ENCODE measurements around the gene ZNF618.

ZNF618 gene

GRCh38 chr9:114090798-114091197, 214.7 kb downstream of the ZNF618 start:
- in situ Hi-C loops (cut with HindIII; ENCODE audit: low pct_ligation_motif_present, low sequenced_read_pairs): no loop called here
- H3K27me3 ChIP-seq (replicated peaks): no peaks in the 10 kb centered on the region

GRCh38 chr9:114091711-114092110, 215.6 kb downstream of the ZNF618 start:
- in situ Hi-C loops (cut with HindIII; ENCODE audit: low pct_ligation_motif_present, low sequenced_read_pairs): no loop called here

More at GRCh38 chr9:114090798-114091197, 214.7 kb downstream of the ZNF618 start:
- H3K4me3 ChIP-seq (ENCODE audit: low read depth, low read length): no peak overlapping the region
- DNase-seq: no peak
- H3K27ac ChIP-seq: no peak overlapping the region
- H3K36me3 ChIP-seq (replicated peaks): no peaks in the 10 kb centered on the region
- TF ChIP-seq CTCF (IDR thresholded peaks at IDR 0.05; ENCODE audit: low read depth, low read length, missing control alignments): no peak

GRCh38 chr9:114092336-114092735, 216.2 kb downstream of the ZNF618 start:
- Histone ChIP-seq H3K4me3 (ENCODE audit: low read depth, low read length) (no peak overlapping the region), H3K27ac (no peak overlapping the region), H3K27me3 (replicated peaks) (no peaks in the 10 kb centered on the region), H3K36me3 (replicated peaks) (no peaks in the 10 kb centered on the region)
- in situ Hi-C loops (cut with HindIII; ENCODE audit: low pct_ligation_motif_present, low sequenced_read_pairs): no loop called here
- TF ChIP-seq CTCF (IDR thresholded peaks at IDR 0.05; ENCODE audit: low read depth, low read length, missing control alignments): no peak
- no peak for DNase-seq

More at GRCh38 chr9:114091711-114092110, 215.6 kb downstream of the ZNF618 start:
- Histone ChIP-seq H3K27me3 (replicated peaks) (no peaks in the 10 kb centered on the region), H3K4me3 (ENCODE audit: low read depth, low read length) (no peak overlapping the region), H3K36me3 (replicated peaks) (no peaks in the 10 kb centered on the region), H3K27ac (no peak overlapping the region)
- TF ChIP-seq CTCF (IDR thresholded peaks at IDR 0.05; ENCODE audit: low read depth, low read length, missing control alignments): no peak
- no peak for DNase-seq

- DNase-seq: no peak
- TF ChIP-seq CTCF (IDR thresholded peaks at IDR 0.05; ENCODE audit: low read depth, low read length, missing control alignments): no peak
- in situ Hi-C loops (cut with HindIII; ENCODE audit: low pct_ligation_motif_present, low sequenced_read_pairs): no loop called here
- peaks cover 3% of the 10 kb centered on the region for H3K27me3 ChIP-seq (replicated peaks)
- H3K27ac ChIP-seq: no peak overlapping the region
- H3K36me3 ChIP-seq (replicated peaks): no peaks in the 10 kb centered on the region
- no peak overlapping the region for H3K4me3 ChIP-seq (ENCODE audit: low read depth, low read length)
These were observed 216.9 kb downstream of the ZNF618 start for GRCh38 chr9:114093031-114093471.

- no peak for TF ChIP-seq CTCF (IDR thresholded peaks at IDR 0.05; ENCODE audit: low read depth, low read length, missing control alignments)
- in situ Hi-C loops (cut with HindIII; ENCODE audit: low pct_ligation_motif_present, low sequenced_read_pairs): no loop called here
- no peaks in the 10 kb centered on the region for H3K36me3 ChIP-seq (replicated peaks)
- H3K4me3 ChIP-seq (ENCODE audit: low read depth, low read length): no peak overlapping the region
- no peak for DNase-seq
- no peak overlapping the region for H3K27ac ChIP-seq
- peaks cover 5% of the 10 kb centered on the region for H3K27me3 ChIP-seq (replicated peaks)
These were observed 217.8 kb downstream of the ZNF618 start for GRCh38 chr9:114093761-114094505.

GRCh38 chr9:114094971-114095370, 218.9 kb downstream of the ZNF618 start:
- in situ Hi-C loops (cut with HindIII; ENCODE audit: low pct_ligation_motif_present, low sequenced_read_pairs): no loop called here
- no peak overlapping the region for H3K27ac ChIP-seq
- H3K36me3 ChIP-seq (replicated peaks): no peaks in the 10 kb centered on the region
- peaks cover 12% of the 10 kb centered on the region for H3K27me3 ChIP-seq (replicated peaks)
- DNase-seq: no peak
- H3K4me3 ChIP-seq (ENCODE audit: low read depth, low read length): no peak overlapping the region
- TF ChIP-seq CTCF (IDR thresholded peaks at IDR 0.05; ENCODE audit: low read depth, low read length, missing control alignments): no peak
